ENCODE results near the gene FBXW5.

FBXW5 gene

DNA sequence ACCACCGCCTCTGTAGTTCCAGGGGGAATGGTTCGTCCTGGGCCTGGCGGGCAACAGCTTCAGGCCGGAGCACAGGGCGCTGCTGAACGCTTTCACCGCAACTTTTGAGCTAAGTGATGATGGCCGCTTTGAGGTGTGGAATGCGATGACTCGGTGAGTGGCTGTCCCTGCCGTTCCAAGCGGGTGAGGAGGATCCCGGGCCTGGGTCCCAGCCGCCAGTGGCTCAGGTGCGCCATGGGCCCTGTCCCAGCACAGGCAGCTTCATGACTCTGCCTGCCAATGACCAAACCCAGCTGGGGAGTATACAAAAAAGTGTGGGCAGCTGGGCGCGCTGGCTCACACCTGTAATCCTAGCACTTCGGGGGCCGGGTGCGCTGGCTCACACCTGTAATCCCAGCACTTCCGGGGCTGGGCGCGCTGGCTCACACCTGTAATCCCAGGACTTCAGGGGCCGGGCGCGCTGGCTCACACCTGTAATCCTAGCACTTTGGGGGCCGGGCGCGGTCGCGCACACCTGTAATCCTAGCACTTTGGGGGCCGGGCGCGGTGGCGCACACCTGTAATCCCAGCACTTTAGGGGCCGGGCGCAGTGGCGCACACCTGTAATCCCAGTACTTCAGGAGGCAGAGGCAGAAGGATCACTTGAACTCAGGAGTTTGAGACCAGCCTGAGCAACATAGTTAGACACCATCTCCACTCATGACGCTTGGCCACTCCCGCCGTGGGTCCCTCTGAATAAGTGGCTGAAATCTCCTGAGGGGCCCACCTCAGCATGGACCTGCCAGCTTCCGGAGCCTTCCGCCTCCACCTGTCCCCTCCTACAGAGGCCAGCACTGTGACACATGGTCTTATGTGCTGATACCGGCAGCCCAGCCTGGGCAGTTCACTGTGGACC lies 8.6 kb upstream of the FBXW5 start:
- no peak overlapping the region for H3K27ac ChIP-seq
- H3K36me3 ChIP-seq (ENCODE audit: insufficient read depth), result no peaks in the 10 kb centered on the region
- H3K27me3 ChIP-seq (ENCODE audit: insufficient read depth, low read depth), result peaks cover 7% of the 10 kb centered on the region; the same call in 1 of the 2 replicates
- no peaks in the 10 kb centered on the region for H4K20me1 ChIP-seq (ENCODE audit: insufficient read depth)
- TF ChIP-seq, protein P1, sequence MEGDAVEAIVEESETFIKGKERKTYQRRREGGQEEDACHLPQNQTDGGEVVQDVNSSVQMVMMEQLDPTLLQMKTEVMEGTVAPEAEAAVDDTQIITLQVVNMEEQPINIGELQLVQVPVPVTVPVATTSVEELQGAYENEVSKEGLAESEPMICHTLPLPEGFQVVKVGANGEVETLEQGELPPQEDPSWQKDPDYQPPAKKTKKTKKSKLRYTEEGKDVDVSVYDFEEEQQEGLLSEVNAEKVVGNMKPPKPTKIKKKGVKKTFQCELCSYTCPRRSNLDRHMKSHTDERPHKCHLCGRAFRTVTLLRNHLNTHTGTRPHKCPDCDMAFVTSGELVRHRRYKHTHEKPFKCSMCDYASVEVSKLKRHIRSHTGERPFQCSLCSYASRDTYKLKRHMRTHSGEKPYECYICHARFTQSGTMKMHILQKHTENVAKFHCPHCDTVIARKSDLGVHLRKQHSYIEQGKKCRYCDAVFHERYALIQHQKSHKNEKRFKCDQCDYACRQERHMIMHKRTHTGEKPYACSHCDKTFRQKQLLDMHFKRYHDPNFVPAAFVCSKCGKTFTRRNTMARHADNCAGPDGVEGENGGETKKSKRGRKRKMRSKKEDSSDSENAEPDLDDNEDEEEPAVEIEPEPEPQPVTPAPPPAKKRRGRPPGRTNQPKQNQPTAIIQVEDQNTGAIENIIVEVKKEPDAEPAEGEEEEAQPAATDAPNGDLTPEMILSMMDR (conservative IDR thresholded peaks at IDR 0.05; ENCODE audit: low read depth, low read length), result no peak
- peaks cover 16% of the 10 kb centered on the region for H3K4me1 ChIP-seq (ENCODE audit: low read depth, poor library complexity, severe bottlenecking)
- no peak overlapping the region for H3K4me2 ChIP-seq
- no peaks in the 10 kb centered on the region for H3K79me2 ChIP-seq (ENCODE audit: insufficient read depth, low read depth)
- no peak overlapping the region for H3K4me3 ChIP-seq (IDR thresholded peaks at IDR 0.05; ENCODE audit: insufficient read depth, low read depth, low read length)
- no peak overlapping the region for H3K9ac ChIP-seq
- no peak overlapping the region for H2AFZ ChIP-seq (ENCODE audit: low read depth)

DNA sequence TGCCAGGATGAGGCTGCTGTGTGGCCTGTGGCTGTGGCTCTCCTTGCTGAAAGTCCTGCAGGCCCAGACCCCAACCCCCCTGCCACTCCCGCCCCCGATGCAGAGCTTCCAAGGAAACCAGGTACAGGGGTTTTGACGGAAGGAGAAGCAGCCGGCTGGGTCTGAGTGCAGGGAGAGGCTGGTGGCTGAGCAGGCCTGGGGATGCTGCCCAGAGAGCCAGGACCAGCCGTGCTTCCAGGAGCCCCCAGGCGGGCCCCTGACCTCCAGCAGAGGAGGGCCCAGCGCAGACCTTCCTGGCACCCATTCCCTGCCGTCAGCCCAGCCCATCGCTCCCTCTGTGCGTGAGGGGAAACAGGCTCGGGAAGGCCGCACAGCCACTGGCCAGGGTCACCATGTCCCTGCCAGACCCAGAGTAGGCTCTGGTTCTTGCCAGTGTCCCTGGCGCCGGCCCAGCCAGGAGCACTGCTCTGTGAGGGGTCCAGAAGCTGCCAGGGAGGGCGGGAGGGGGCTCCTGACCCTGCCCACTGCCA lies 7.8 kb upstream of the FBXW5 start:
- Histone ChIP-seq H2AFZ (ENCODE audit: low read depth) (no peak overlapping the region), H3K4me1 (ENCODE audit: low read depth, poor library complexity, severe bottlenecking) (peaks cover 16% of the 10 kb centered on the region), H4K20me1 (ENCODE audit: insufficient read depth) (no peaks in the 10 kb centered on the region), H3K4me3 (IDR thresholded peaks at IDR 0.05; ENCODE audit: insufficient read depth, low read depth, low read length) (no peak overlapping the region), H3K27ac (no peak overlapping the region), H3K9ac (no peak overlapping the region), H3K36me3 (ENCODE audit: insufficient read depth) (no peaks in the 10 kb centered on the region), H3K4me2 (no peak overlapping the region), H3K27me3 (ENCODE audit: insufficient read depth, low read depth) (peaks cover 7% of the 10 kb centered on the region; the same call in 1 of the 2 replicates), H3K79me2 (ENCODE audit: insufficient read depth, low read depth) (no peaks in the 10 kb centered on the region)
- TF ChIP-seq, protein P1 (conservative IDR thresholded peaks at IDR 0.05; ENCODE audit: low read depth, low read length), result no peak

DNA sequence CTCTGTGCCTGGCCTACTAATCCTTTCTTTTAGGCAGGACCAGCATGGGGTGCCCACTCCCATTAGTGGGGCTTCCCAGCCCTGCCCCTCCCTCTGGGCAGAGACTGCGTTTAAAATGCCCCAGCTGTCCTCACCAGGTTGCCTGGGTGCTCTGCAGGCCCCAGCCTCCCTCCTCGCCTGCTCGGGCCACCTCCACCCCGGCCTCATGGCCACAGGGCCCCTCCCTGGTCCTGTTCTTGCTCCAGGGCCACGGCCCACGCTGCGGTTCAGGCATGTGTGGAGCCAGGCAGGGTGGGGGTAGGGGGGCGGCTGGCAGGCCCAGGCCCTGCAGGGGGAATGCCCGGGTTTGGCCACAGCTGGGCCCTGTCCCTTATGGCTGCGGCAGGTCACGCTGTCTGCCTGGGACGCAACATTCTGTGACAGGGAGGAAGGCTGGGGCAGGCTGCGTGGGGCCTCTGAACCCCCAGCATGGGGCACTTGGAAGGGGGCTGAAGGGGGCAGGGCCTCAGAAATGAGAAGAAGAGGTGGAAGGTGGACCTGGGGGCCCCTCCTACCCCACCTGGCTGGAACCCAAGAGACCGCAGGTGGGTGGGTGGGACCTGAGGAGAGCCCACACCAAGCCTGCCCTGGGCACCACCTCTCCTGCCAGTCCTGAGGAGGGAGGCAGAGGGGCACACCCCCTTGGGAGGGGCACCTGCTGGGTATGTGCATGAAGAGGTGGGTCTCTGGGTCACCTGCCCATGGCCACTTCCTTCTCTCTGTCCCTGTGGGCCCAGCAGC lies 7.2 kb upstream of the FBXW5 start, which contains the start of gene LCN12:
TSS of gene LCN12 (plus strand) at position 733 of the 780 bp plus-strand sequence. CDS start 55 bp downstream, outside the sequence.
- peaks cover 7% of the 10 kb centered on the region; the same call in 1 of the 2 replicates for H3K27me3 ChIP-seq (ENCODE audit: insufficient read depth, low read depth)
- peaks cover 16% of the 10 kb centered on the region for H3K4me1 ChIP-seq (ENCODE audit: low read depth, poor library complexity, severe bottlenecking)
- no peaks in the 10 kb centered on the region for H4K20me1 ChIP-seq (ENCODE audit: insufficient read depth)
- TF ChIP-seq, protein P1 (conservative IDR thresholded peaks at IDR 0.05; ENCODE audit: low read depth, low read length), result no peak
- H3K4me2 ChIP-seq, result no peak within 1 kb of the TSS
- H3K36me3 ChIP-seq (ENCODE audit: insufficient read depth), result no peaks in the 10 kb centered on the region
- no peak within 1 kb of the TSS for H3K4me3 ChIP-seq (IDR thresholded peaks at IDR 0.05; ENCODE audit: insufficient read depth, low read depth, low read length)
- no peak within 1 kb of the TSS for H3K9ac ChIP-seq
- H3K79me2 ChIP-seq (ENCODE audit: insufficient read depth, low read depth), result no peaks in the 10 kb centered on the region
- H2AFZ ChIP-seq (ENCODE audit: low read depth), result no peak within 1 kb of the TSS
- no peak within 1 kb of the TSS for H3K27ac ChIP-seq

DNA sequence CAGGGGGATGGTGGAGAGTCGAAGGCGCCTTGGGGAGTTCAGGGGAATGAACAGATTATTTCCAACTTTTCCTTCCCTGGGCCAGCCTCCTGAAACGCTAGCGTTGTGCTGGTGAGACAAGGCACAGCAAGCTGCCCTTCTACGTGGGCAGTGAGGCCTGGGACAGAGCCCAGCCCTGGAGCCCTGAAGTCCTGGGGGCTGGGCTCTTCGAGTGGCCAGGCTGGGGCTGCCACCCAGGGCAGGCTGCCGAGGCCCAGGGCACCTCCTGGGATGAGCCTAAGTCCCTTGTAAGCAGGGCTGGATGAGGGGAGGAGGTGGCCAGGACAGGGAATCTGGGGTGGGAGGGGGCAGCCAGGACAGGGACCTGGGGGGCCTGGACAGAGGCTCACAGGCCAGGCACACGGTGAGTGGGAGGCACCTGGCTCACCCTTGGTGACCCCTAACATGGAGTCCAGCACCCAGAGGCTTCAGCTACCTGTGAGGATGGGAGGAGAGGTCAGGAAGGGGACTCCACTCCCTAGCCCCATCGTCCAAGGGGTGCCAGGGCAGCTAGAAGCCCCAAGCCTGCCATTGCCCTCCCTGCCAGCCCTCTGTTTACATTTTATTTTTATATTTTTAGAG lies 6.2 kb upstream of the FBXW5 start:
- Histone ChIP-seq H4K20me1 (ENCODE audit: insufficient read depth) (no peaks in the 10 kb centered on the region), H3K27ac (peak overlapping the region; percentile 63), H3K79me2 (ENCODE audit: insufficient read depth, low read depth) (no peaks in the 10 kb centered on the region), H3K4me2 (peak overlapping the region; percentile 93), H2AFZ (ENCODE audit: low read depth) (peak overlapping the region; percentile 67), H3K36me3 (ENCODE audit: insufficient read depth) (no peaks in the 10 kb centered on the region), H3K4me3 (IDR thresholded peaks at IDR 0.05; ENCODE audit: insufficient read depth, low read depth, low read length) (no peak overlapping the region), H3K27me3 (ENCODE audit: insufficient read depth, low read depth) (peaks cover 7% of the 10 kb centered on the region; the same call in 1 of the 2 replicates), H3K9ac (peak overlapping the region; percentile 70; the same call in 1 of the 2 replicates), H3K4me1 (ENCODE audit: low read depth, poor library complexity, severe bottlenecking) (peaks cover 16% of the 10 kb centered on the region)
- TF ChIP-seq, protein P1 (conservative IDR thresholded peaks at IDR 0.05; ENCODE audit: low read depth, low read length), result no peak

All from KMS-11 (cell line).